ENCODE results near the gene TMEM14A. TPM values are rescaled to one million over a fixed set of nuclear protein-coding genes. Genes with fewer than 3 reads are reported as not detected.
A peak's percentile ranks its signal among the peaks of the same experiment; 100 is the strongest.

TMEM14A gene
- total and polyA plus RNA-seq, 9 of the 15 experiments (the other 6 are each of a cell fraction or from before 2014, with no cell fraction given): 3.5 to 43.3 (median 8.5) TPM

GRCh38 chr6:52664186-52664990 is 6.5 kb upstream of the TMEM14A start (continued):
- TF ChIP-seq, protein P1, sequence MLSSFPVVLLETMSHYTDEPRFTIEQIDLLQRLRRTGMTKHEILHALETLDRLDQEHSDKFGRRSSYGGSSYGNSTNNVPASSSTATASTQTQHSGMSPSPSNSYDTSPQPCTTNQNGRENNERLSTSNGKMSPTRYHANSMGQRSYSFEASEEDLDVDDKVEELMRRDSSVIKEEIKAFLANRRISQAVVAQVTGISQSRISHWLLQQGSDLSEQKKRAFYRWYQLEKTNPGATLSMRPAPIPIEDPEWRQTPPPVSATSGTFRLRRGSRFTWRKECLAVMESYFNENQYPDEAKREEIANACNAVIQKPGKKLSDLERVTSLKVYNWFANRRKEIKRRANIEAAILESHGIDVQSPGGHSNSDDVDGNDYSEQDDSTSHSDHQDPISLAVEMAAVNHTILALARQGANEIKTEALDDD (IDR thresholded peaks at IDR 0.05): no peak
- no peak for TF ChIP-seq ZNF347 (CRISPR knock-in tag; IDR thresholded peaks at IDR 0.05; ENCODE audit: low read depth)
- TF ChIP-seq HDGF (IDR thresholded peaks at IDR 0.05): no peak
- TF ChIP-seq, protein P2, sequence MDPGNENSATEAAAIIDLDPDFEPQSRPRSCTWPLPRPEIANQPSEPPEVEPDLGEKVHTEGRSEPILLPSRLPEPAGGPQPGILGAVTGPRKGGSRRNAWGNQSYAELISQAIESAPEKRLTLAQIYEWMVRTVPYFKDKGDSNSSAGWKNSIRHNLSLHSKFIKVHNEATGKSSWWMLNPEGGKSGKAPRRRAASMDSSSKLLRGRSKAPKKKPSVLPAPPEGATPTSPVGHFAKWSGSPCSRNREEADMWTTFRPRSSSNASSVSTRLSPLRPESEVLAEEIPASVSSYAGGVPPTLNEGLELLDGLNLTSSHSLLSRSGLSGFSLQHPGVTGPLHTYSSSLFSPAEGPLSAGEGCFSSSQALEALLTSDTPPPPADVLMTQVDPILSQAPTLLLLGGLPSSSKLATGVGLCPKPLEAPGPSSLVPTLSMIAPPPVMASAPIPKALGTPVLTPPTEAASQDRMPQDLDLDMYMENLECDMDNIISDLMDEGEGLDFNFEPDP (CRISPR knock-in tag; IDR thresholded peaks at IDR 0.05): no peak
- TF ChIP-seq STAG1 (CRISPR knock-in tag; IDR thresholded peaks at IDR 0.05; ENCODE audit: borderline replicate concordance): no peak
- TF ChIP-seq ZNF77 (CRISPR knock-in tag; IDR thresholded peaks at IDR 0.05): no peak
- no peak for TF ChIP-seq ZC3H4 (CRISPR knock-in tag; IDR thresholded peaks at IDR 0.05; ENCODE audit: borderline replicate concordance)
- TF ChIP-seq ETV5 (CRISPR knock-in tag; IDR thresholded peaks at IDR 0.05; ENCODE audit: low read depth): 0 out of 2 replicates have a peak, but pooled peaks have one; percentile 50
- 0 out of 2 replicates have a peak, but pooled peaks have one; percentile 2 for TF ChIP-seq C11orf30 (IDR thresholded peaks at IDR 0.05; ENCODE audit: low read depth)
- TF ChIP-seq RFX1 (IDR thresholded peaks at IDR 0.05): no peak; the same call in 1 of the 2 replicates
- no peak for TF ChIP-seq SMAD1 (IDR thresholded peaks at IDR 0.05; ENCODE audit: low read depth, low read length, partially characterized antibody)
- TF ChIP-seq GATA2 (CRISPR knock-in tag; IDR thresholded peaks at IDR 0.05): no peak
- TF ChIP-seq MCM7 (IDR thresholded peaks at IDR 0.05): no peak
- TF ChIP-seq, protein P3, sequence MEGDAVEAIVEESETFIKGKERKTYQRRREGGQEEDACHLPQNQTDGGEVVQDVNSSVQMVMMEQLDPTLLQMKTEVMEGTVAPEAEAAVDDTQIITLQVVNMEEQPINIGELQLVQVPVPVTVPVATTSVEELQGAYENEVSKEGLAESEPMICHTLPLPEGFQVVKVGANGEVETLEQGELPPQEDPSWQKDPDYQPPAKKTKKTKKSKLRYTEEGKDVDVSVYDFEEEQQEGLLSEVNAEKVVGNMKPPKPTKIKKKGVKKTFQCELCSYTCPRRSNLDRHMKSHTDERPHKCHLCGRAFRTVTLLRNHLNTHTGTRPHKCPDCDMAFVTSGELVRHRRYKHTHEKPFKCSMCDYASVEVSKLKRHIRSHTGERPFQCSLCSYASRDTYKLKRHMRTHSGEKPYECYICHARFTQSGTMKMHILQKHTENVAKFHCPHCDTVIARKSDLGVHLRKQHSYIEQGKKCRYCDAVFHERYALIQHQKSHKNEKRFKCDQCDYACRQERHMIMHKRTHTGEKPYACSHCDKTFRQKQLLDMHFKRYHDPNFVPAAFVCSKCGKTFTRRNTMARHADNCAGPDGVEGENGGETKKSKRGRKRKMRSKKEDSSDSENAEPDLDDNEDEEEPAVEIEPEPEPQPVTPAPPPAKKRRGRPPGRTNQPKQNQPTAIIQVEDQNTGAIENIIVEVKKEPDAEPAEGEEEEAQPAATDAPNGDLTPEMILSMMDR (IDR thresholded peaks at IDR 0.05 in 2 of 3, conservative IDR thresholded peaks at IDR 0.05 in 1 of 3; ENCODE audit: insufficient read depth in 2 of 3, low read depth in 1 of 3, low read length in 3 of 3): no peak
- TF ChIP-seq ZNF57 (CRISPR knock-in tag; IDR thresholded peaks at IDR 0.05): no peak
- TF ChIP-seq RFX7 (CRISPR knock-in tag; IDR thresholded peaks at IDR 0.05): no peak
- no peak for TF ChIP-seq SNIP1 (IDR thresholded peaks at IDR 0.05; ENCODE audit: low read depth)
- no peak for TF ChIP-seq LARP7 (IDR thresholded peaks at IDR 0.05)
- 0 out of 3 replicates have a peak, but pooled peaks of 1 of the 2 experiments have one; percentile 13 for TF ChIP-seq CBX3 (IDR thresholded peaks at IDR 0.05; ENCODE audit: borderline replicate concordance in 1 of 2, low read length in 2 of 2)
- TF ChIP-seq ZKSCAN3 (CRISPR knock-in tag; IDR thresholded peaks at IDR 0.05): no peak
- 0 out of 2 replicates have a peak, but pooled peaks have one; percentile 67 for TF ChIP-seq KDM2B (CRISPR knock-in tag; IDR thresholded peaks at IDR 0.05)
- TF ChIP-seq TAL1 (IDR thresholded peaks at IDR 0.05): no peak
- TF ChIP-seq, protein P4, sequence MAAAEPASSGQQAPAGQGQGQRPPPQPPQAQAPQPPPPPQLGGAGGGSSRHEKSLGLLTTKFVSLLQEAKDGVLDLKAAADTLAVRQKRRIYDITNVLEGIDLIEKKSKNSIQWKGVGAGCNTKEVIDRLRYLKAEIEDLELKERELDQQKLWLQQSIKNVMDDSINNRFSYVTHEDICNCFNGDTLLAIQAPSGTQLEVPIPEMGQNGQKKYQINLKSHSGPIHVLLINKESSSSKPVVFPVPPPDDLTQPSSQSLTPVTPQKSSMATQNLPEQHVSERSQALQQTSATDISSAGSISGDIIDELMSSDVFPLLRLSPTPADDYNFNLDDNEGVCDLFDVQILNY (CRISPR knock-in tag; IDR thresholded peaks at IDR 0.05): no peak

Data from K562 (cell line).